Measurements from ENCODE around the gene PCDHA9. TPM values are rescaled to one million over a fixed set of nuclear protein-coding genes. Genes with fewer than 3 reads are reported as not detected.
"Not testable (repeated sequence)": the region's sequence is repeated elsewhere in the genome, so short reads cannot be mapped to it uniquely, and the experiment has no call there.

The PCDHA9 gene
- total RNA-seq, 1 donor from 2014 or later = not detected

GRCh38 chr5:140835622-140836510 is 12.3 kb upstream of the PCDHA9 start:
- no peaks in the 10 kb centered on the region for H3K36me3 ChIP-seq
- peaks cover 81% of the 10 kb centered on the region for H3K27me3 ChIP-seq (ENCODE audit: low read depth)
- H3K4me3 ChIP-seq = no peak overlapping the region
- H3K27ac ChIP-seq (replicated peaks) = no peak overlapping the region
- intact Hi-C loops (cut with micrococcal nuclease) = no loop called here
- peaks cover 50% of the 10 kb centered on the region for H3K9me3 ChIP-seq (replicated peaks)
- no peak for TF ChIP-seq CTCF (IDR thresholded peaks at IDR 0.05; ENCODE audit: borderline replicate concordance)
- no peaks in the 10 kb centered on the region for H3K4me1 ChIP-seq
- no peak for DNase-seq

GRCh38 chr5:140840978-140841962 is 6.9 kb upstream of the PCDHA9 start, which contains the start of gene PCDHA8:
Gene PCDHA8 (plus strand): TSS chr5:140841187. CDS start chr5:140841322, 135 bp downstream.
- TF ChIP-seq CTCF (IDR thresholded peaks at IDR 0.05; ENCODE audit: borderline replicate concordance) = no peak
- no peak within 1 kb of the TSS for H3K27ac ChIP-seq (replicated peaks)
- no peaks in the 10 kb centered on the region for H3K4me1 ChIP-seq
- DNase-seq = no peak
- no peaks in the 10 kb centered on the region for H3K36me3 ChIP-seq
- H3K4me3 ChIP-seq = no peak within 1 kb of the TSS
- intact Hi-C loops (cut with micrococcal nuclease) = no loop called here
- peaks cover 57% of the 10 kb centered on the region for H3K27me3 ChIP-seq (ENCODE audit: low read depth)
- H3K9me3 ChIP-seq (replicated peaks) = peaks cover 53% of the 10 kb centered on the region

- peaks cover 62% of the 10 kb centered on the region for H3K27me3 ChIP-seq (ENCODE audit: low read depth)
- H3K4me3 ChIP-seq = no peak overlapping the region
- no peaks in the 10 kb centered on the region for H3K4me1 ChIP-seq
- intact Hi-C loops (cut with micrococcal nuclease) = no loop called here
- no peaks in the 10 kb centered on the region for H3K36me3 ChIP-seq
- no peak for DNase-seq
- TF ChIP-seq CTCF (IDR thresholded peaks at IDR 0.05; ENCODE audit: borderline replicate concordance) = no peak
- peaks cover 52% of the 10 kb centered on the region for H3K9me3 ChIP-seq (replicated peaks)
- H3K27ac ChIP-seq (replicated peaks) = no peak overlapping the region
Observed at GRCh38 chr5:140842798-140843733, 5.1 kb upstream of the PCDHA9 start.

GRCh38 chr5:140849831-140850634 is 1.9 kb downstream of the PCDHA9 start:
- H3K36me3 ChIP-seq; H3K27ac ChIP-seq (replicated peaks); H3K4me3 ChIP-seq; DNase-seq; intact Hi-C loops (cut with micrococcal nuclease); H3K4me1 ChIP-seq: not testable (repeated sequence)
- Histone ChIP-seq H3K9me3 (replicated peaks) (peaks cover 38% of the 10 kb centered on the region), H3K27me3 (ENCODE audit: low read depth) (peaks cover 70% of the 10 kb centered on the region)

All from left ventricle myocardium inferior (tissue), 1 donor.